Thyroid gland (tissue), 4 donors: ENCODE results near the gene CLK3.

ENCODE experiments used
- CTCF ChIP-seq, 6 experiments: fragments of 200-600 bp in 3 of 6; fragments of 450-650 bp in 3 of 6; sonication (generic) in 3 of 6; IDR thresholded peaks; one replicate each; pipeline ENCODE4 v1.5.1; 2016 to 2019; ENCODE audit warnings: antibody characterized with exemption in 6 of 6, mild to moderate bottlenecking in 2 of 6, inconsistent platforms in 1 of 6, moderate library complexity in 1 of 6
- POLR2A ChIP-seq, 2 donors: fragments of 450-650 bp; IDR thresholded peaks; one replicate each; pipeline ENCODE4 v1.6.1; 2017; ENCODE audit warnings: antibody characterized with exemption in 2 of 2, mild to moderate bottlenecking in 2 of 2, moderate library complexity in 1 of 2

- TF ChIP-seq CTCF (IDR thresholded peaks at IDR 0.05) = no peak
- no peak for TF ChIP-seq POLR2A (IDR thresholded peaks at IDR 0.05)
Observed at GRCh38 chr15:74653426-74654102, 37.9 kb downstream of the CLK3 start.
